ENCODE data around the gene ETFA.
A peak's percentile ranks its signal among the peaks of the same experiment; 100 is the strongest.

ETFA gene

DNA sequence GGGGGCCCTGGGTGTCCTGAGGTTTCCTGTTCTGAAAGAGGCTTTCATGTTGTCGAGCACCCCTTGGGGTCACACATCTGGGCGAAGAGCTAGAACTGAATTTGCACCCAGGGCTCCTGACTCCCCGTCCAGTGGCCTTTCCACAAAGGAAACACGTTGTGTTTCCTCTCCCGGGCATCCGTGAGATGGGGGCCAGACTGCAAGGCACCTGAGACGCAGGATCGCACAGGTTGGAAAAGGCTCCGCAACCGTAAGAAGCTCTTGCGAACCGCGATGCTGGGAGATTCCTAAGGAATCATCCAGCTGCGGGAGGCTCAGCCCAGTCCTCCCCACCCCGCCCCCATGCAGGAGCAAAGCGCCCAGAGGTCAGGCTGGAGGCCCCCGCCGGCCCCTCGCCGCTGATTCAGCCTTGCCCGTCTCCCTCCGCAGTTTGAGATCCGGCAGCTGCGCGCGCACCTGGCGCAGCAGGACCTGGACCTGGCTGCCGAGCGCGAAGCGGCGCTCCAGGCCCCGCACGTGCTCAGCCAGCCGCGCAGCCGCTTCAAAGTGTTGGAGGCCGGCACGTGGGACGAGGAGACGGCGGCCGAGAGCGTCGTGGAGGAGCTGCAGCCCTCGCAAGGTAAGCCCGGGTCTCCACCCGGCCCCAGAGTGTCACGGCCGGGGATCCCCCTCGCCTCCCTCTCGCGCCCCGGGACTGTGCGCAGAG is 119.6 kb downstream of the ETFA start:
- no peak for FAIRE-seq

GRCh38 chr15:76190751-76191538 is 120.3 kb downstream of the ETFA start:
- peak; percentile 56 for FAIRE-seq

- FAIRE-seq = no peak
These were observed 121.2 kb downstream of the ETFA start for GRCh38 chr15:76190070-76190564.

GRCh38 chr15:76189106-76189505 is 122.2 kb downstream of the ETFA start:
- no peak for FAIRE-seq

GRCh38 chr15:76187163-76187562 is 124.1 kb downstream of the ETFA start:
- FAIRE-seq = no peak

GRCh38 chr15:76185716-76186115 is 125.6 kb downstream of the ETFA start:
- FAIRE-seq = no peak

GRCh38 chr15:76184650-76185035 is 126.6 kb downstream of the ETFA start:
- FAIRE-seq = no peak

GRCh38 chr15:76183930-76184649 is 127.2 kb downstream of the ETFA start:
- FAIRE-seq = no peak

DNA sequence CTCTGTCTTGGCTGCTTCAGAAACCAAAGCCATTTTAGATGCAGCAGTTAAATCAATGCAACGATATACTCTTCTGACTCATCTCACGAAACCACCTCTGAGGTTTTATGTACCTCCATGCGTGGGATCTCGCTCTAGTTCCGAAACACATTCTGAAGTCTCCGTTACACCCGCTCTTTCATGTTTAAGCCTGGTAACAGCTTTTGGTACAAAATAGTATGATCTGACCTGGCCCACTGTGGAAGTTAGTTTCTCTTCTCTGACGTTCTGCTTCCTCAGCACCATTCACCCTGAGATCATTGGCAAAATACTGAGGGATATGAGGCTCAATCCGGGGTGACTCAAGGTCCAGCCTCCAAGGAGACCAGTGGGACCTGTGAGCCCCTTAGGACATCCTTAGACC is 129.6 kb downstream of the ETFA start:
- FAIRE-seq = no peak

- no peak for FAIRE-seq
These were observed 130.9 kb downstream of the ETFA start for GRCh38 chr15:76180321-76180720.

GRCh38 chr15:76179023-76179422 is 132.2 kb downstream of the ETFA start:
- FAIRE-seq = no peak

DNA sequence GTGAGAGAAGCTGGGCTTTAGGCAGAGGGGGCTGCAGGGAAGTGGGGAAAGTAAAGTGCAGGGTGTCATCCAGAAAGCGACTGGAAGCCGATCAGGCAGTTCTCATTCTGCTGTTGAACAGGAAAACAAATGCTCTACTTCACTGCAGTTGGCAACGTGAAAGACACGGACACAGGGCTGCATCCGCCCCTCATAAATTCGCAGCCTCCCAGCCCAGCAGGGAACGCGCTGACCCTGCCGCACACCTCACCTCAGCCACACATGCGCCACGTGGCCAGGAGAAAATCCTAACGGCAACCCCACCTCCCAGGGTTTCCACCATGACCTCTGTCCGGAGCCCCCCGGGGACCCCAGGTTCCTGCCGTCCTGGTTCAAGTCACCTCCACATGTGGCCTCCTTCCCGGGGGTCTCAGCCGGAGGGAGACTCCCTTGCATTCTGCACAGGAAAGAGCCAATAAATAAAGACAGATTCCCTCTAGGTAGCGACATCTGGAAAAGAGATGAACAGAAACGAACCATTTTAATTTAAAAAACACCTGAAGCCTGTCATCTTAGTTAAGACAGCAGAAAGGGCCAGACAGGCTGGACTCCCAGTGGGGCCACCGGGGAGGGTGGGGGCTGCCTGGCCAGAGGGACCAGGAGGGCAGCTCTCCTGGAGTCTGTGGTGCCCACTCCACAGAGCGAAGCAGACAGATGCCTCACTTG is 132.8 kb downstream of the ETFA start:
- no peak for FAIRE-seq

- no peak for FAIRE-seq
These were observed 133.7 kb downstream of the ETFA start for GRCh38 chr15:76177491-76178040.

GRCh38 chr15:76176487-76177085 is 134.7 kb downstream of the ETFA start:
- FAIRE-seq = no peak

- no peak for FAIRE-seq
These were observed 135.2 kb downstream of the ETFA start for GRCh38 chr15:76176059-76176458.

GRCh38 chr15:76175442-76175841 is 135.8 kb downstream of the ETFA start:
- no peak for FAIRE-seq

- FAIRE-seq = no peak
These were observed 136.6 kb downstream of the ETFA start for GRCh38 chr15:76174654-76175053.

DNA sequence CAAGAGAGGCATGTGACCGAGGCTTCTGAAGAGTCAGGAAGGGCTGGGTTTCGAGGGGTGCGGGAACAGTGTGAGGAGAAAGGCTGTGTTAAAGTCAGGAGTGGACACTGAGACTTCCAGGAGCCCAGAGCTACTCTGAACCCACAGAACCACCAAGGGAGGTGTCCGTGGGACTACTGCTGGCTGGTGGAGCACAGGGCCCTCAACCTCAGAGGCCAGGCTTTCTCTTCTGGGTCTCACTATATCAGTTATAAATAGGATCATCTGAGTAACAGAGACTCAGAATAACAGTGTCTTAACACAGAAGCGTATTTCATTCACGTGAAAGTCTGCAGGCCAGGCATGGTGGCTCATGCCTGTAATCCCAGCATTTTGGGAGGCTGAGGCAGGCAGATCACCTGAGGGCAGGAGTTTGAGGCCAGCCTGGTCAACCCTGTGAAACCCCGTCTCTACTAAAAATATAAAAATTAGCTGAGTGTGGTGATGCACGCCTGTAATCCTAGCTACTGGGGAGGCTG is 137.9 kb downstream of the ETFA start:
- FAIRE-seq = no peak

DNA sequence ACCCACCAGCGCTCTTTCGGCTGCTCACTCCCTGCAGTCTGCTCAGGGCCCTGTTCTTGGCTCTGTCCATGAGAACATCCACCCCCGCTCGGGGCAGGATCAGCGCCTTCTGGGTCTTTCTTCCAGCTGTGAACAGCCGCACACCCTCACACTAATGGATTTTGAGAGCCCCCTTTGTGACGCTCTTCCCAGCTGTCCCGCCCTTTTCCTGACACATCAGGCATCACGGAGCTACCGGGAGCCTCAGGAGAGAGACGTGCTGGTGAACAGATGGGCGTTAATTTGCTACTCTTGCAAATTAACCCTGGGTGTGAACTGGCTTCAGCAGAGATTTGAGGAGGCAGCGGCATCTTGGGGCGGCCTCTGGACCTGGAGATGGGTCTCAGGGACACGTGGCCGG is 138.5 kb downstream of the ETFA start:
- FAIRE-seq = no peak

DNA sequence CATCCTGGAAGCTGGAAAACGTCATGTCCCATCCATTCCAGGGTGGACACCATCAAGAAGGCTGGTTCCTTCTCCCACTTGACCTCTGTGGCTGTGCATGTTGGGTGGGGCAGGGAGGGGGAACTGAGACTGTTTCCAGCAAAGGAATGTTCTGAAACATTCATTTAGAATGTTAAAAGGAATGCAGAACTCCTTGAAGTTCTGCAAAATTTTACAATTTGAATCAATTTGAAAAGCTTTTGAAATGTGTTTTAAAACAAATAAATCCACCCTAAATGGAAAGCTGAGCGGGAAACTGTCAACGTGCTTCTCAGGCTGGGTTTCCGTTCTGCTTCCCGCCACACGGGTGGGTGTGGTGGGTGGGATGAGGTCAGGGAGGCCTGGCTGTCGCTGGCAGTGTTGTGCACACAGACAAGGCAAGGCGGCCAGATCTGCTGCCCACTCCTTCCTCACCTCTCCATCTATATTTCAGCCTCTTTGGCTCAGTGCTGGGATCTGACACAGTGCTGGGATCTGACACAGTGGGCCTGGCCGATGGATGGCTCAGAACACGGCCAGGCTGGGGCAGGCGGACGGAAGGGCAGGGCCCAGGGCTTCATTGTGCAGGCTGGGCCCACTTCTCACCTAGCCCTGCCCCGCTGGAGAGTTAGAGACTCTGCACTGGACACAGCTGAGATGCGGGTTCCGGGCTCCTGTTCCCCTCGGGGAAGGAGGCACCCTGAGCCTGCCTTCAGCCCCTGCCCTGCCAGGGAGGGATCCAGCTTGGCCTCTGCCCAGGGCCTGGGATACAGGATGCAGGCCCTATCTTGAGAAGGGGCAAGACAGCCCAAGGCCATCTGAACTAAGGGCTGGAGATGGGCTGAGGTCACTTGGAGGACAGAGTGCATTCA is 141.1 kb downstream of the ETFA start:
- no peak for FAIRE-seq

- FAIRE-seq = no peak
These were observed 142.3 kb downstream of the ETFA start for GRCh38 chr15:76169018-76169417.
